ENCODE measurements around the gene CDADC1.
A peak's percentile ranks its signal among the peaks of the same experiment; 100 is the strongest.

The CDADC1 gene

DNA sequence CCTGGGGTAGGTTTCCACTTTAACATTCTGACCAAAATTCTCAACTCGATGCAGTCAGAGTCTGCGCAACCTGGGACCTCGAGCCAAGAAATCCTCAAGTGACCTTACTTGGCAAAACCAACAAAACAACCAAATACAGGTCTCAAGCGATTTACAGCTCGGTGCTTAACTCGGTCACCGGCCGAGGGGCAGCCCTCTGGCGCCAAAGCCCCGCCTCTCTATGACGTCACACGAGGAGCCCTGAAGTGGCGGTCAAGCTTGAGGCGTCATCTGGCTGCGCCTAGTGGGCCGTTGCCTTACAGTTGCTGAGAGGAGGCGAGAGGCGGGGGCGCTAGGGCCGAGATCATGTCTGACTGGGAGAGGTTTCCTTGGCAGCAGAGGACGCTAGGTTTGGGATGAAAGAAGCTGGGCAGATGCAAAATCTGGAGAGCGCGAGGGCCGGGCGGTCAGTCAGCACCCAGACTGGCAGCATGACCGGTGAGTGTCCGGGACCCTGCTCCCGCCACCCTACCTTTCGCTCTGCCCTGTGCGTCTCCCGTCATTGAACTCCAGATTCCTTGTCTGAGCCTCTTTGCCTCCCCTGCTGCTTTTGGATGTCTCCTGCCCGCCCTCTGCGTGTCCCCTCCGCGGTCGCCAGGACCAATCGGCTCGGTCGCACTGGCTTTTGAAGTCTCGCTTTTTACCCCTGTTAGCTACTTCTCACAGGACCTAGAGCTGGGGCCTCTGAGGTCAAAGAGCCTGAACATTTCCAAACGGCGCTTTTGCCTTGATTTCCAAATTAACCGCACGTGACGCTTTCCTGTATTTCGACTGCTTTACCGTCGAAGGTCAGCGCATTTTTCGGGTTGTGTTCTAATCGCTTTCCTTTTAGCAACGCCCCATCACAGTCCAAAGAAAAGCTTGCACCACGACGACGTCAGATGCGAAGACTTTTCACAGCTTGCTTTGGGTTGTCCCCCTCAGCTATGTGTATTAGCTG, at the start of gene CDADC1:
Gene CDADC1 (plus strand): TSS at position 283 of the 979 bp plus-strand sequence. CDS start 113 bp downstream, at position 396.
- H3K36me3 Mint-ChIP-seq, result no peaks in the 10 kb centered on the region
- H3K27me3 Mint-ChIP-seq, result no peaks in the 10 kb centered on the region
- peak within 1 kb of the TSS; percentile 96 for H3K27ac Mint-ChIP-seq
- H3K4me1 Mint-ChIP-seq, result peaks cover 48% of the 10 kb centered on the region
- H3K9me3 Mint-ChIP-seq, result no peaks in the 10 kb centered on the region
- peak within 1 kb of the TSS; percentile 99 for H3K4me3 Mint-ChIP-seq

DNA sequence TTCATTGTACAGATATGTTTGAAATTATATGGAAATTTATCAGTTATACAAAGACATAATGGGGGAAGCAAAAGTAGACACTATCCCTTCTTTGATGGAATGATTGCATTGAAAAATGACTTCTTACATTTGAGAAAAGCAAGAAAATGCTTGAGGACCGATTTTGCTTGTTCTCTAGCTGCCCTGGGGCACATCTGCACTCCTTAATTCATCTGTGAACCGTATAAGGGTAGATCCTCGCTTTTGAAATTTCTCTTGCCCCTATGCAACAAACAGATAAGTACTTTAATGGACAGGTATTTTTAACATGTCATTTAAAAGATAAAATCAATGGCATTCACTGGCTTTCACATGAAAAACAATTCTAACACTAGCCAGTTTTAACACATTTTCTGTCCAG, 41.1 kb upstream of the CDADC1 start:
- Mint-ChIP-seq H3K4me3 (no peak overlapping the region), H3K27ac (no peak overlapping the region), H3K36me3 (peaks cover 21% of the 10 kb centered on the region), H3K27me3 (no peaks in the 10 kb centered on the region), H3K9me3 (no peaks in the 10 kb centered on the region), H3K4me1 (no peaks in the 10 kb centered on the region)

DNA sequence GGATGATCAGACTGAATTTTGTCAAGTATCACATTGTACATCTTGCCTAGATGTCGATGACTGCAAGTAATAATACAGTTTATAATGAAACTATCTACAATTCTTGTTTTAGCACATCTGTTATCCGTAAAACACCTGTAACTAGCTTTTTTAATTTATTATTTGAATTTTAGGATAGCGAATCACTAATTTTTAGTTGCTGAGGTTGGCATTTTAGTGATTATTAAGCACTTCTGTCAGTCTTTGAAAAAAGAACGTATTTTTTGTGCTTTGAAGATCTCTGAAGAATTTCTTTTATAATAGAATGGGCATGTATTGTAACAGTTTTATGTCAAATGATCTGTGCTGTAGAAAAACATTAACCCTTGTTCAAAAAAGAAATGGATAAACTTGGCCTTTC, 39.1 kb upstream of the CDADC1 start:
- no peaks in the 10 kb centered on the region for H3K27me3 Mint-ChIP-seq
- H3K9me3 Mint-ChIP-seq, result no peaks in the 10 kb centered on the region
- H3K27ac Mint-ChIP-seq, result no peak overlapping the region
- H3K36me3 Mint-ChIP-seq, result peaks cover 17% of the 10 kb centered on the region
- no peaks in the 10 kb centered on the region for H3K4me1 Mint-ChIP-seq
- H3K4me3 Mint-ChIP-seq, result no peak overlapping the region

DNA sequence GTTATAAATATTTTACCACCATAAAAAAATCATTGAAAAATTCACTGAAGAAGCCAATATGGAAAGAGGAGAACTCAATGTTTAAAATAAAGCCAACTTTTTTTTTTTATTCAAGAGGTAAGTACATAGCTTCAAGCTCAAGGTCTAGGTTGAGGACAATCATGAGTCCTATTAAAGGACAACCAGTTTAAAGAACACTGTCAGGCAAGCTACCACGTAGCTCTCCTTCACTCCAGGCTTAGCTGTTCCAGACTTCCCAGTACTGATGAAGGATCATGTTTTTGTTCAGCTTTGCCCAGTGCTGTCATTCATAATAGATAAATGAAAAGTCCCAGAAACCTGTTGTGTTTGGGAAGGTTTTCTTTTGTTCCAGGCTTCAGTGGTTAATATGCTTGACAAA, 37.6 kb upstream of the CDADC1 start:
- H3K4me3 Mint-ChIP-seq, result no peak overlapping the region
- peaks cover 11% of the 10 kb centered on the region for H3K36me3 Mint-ChIP-seq
- no peaks in the 10 kb centered on the region for H3K27me3 Mint-ChIP-seq

DNA sequence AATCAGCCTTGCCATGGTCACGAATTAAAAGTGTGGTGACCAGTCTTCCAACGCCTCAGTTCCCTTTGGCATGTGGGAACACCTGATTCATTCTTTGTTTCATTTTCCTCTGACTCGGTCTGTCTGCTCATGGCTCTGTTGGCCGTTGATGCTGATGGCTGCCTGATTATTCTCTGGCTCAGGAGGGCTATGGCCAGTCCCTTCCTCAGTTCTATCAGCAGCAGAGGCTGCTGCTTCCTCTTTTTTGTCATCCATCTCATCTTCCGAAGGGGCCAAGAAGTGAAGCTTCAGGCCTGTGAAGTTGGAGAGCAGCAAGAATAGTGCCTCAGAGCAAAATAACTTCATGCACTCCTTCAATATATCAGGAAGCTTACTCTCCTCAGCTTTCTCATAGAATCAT, 37.1 kb upstream of the CDADC1 start:
- Mint-ChIP-seq H3K36me3 (peaks cover 8% of the 10 kb centered on the region), H3K27ac (no peak overlapping the region), H3K9me3 (no peaks in the 10 kb centered on the region), H3K4me1 (peaks cover 8% of the 10 kb centered on the region), H3K4me3 (no peak overlapping the region), H3K27me3 (no peaks in the 10 kb centered on the region)

More for the DNA sequence above, 37.6 kb upstream of the CDADC1 start:
- Mint-ChIP-seq H3K27ac (no peak overlapping the region), H3K4me1 (peaks cover 6% of the 10 kb centered on the region), H3K9me3 (no peaks in the 10 kb centered on the region)

DNA sequence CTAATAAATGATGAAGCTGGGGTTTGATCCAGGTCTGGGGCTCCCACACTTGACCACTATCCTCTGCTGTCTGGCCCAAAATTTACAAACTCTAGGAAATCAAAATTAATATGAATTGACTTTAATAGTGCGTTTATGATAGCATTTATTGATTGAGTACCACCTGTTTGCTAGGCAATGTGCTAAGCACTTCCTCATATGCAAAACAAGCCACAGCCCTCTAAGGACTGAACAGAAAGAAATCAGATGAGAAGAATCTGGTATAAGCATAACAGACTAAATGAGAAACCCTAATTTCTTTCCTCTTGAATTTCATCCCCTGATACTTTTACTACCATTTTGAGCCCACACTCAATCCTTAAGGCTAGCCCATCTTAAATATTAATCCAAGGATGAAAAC, 34.2 kb upstream of the CDADC1 start:
- Mint-ChIP-seq H3K4me1 (peaks cover 13% of the 10 kb centered on the region), H3K9me3 (no peaks in the 10 kb centered on the region), H3K36me3 (peaks cover 6% of the 10 kb centered on the region), H3K4me3 (no peak overlapping the region), H3K27ac (no peak overlapping the region), H3K27me3 (peaks cover 11% of the 10 kb centered on the region)

DNA sequence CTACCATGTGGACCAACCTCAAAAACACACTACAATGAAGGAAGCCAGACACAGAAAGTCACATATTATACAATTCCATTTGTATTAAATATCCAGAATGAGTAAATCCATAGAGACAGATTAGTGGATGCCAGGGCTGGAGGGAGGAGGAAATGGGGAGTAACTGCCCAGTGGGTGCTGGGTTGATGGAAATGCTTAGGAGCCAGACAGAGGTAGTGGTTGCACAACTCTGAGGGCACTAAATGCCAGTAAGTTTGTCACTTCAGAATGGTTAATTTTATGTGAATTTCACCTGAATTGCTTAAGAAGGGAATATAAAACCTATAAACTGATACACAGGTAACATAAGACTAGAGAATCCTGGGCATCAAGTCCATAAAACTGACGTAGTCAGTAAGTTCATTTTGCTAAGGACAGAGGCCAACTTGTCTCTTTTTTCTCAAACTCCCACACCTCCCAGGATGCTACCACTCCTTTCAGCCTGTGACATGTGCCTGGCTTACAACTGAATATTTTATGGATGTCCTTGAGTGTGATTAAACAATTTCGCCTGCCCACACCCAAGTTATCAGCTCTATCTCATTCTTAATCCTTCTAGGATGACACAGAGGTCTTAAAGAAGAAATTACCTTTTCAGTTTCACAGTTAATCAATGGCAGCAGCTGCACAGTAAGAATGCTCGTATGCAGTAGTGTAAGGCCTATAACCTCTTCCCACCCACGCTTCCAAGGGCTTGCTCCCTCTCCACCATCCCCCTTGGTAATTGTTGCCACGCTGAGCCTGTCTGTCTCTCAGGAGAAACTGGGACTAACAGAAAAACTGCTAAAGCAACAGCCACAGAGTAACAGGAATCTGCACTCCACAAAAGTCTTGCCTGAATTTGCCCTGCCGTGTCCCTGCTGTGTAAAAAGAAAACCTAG, 33.5 kb upstream of the CDADC1 start:
- no peak overlapping the region for H3K4me3 Mint-ChIP-seq
- no peaks in the 10 kb centered on the region for H3K9me3 Mint-ChIP-seq
- peaks cover 13% of the 10 kb centered on the region for H3K4me1 Mint-ChIP-seq
- peaks cover 19% of the 10 kb centered on the region for H3K27me3 Mint-ChIP-seq
- H3K27ac Mint-ChIP-seq, result no peak overlapping the region
- peaks cover 6% of the 10 kb centered on the region for H3K36me3 Mint-ChIP-seq

DNA sequence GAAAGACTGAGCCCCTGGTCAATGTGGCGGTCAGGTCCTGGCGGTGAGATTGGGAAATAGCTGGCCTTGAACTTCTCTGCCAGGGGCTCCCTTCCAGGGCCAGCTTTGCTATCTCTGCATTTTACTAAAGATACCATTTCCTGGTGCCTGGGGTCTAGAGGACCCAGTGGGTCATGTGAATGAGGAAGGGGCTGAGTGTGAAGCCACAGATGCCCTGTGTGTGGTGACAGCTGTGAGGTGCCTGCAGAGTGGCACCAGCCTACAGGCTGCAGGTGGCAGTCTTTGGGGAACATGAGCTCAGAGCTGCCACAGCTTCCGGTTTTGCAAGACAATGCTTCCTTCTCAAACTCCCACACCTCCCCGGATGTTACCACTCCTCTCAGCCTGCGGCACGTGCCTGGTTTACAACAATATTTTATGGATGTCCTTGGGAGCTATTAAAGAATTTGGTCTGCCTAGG, 32.8 kb upstream of the CDADC1 start:
- Mint-ChIP-seq H3K4me3 (no peak overlapping the region), H3K9me3 (no peaks in the 10 kb centered on the region), H3K27ac (no peak overlapping the region), H3K36me3 (peaks cover 6% of the 10 kb centered on the region), H3K4me1 (peaks cover 13% of the 10 kb centered on the region), H3K27me3 (peaks cover 24% of the 10 kb centered on the region)

DNA sequence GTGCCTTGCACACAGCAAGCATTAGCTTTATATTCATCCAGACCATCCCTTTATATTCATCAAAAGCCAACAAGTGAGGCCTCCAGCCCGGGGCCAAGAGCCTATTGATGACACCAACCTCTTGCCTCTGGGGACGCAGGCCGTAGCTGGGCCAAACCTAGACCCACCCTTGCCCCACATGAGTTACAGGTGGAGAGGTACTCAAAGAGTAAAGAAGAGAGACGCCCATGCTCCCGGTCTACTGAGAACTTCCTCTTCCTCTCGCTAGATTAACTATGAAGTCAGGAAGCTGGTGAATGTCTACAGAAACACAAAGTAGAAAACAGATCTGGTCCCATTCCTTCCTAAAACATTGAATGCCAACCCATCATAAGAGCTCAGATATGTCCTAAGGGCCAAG, 31.4 kb upstream of the CDADC1 start:
- H3K4me3 Mint-ChIP-seq, result no peak overlapping the region
- peaks cover 4% of the 10 kb centered on the region for H3K36me3 Mint-ChIP-seq
- H3K27me3 Mint-ChIP-seq, result peaks cover 26% of the 10 kb centered on the region
- no peaks in the 10 kb centered on the region for H3K9me3 Mint-ChIP-seq
- H3K4me1 Mint-ChIP-seq, result peaks cover 15% of the 10 kb centered on the region
- no peak overlapping the region for H3K27ac Mint-ChIP-seq

DNA sequence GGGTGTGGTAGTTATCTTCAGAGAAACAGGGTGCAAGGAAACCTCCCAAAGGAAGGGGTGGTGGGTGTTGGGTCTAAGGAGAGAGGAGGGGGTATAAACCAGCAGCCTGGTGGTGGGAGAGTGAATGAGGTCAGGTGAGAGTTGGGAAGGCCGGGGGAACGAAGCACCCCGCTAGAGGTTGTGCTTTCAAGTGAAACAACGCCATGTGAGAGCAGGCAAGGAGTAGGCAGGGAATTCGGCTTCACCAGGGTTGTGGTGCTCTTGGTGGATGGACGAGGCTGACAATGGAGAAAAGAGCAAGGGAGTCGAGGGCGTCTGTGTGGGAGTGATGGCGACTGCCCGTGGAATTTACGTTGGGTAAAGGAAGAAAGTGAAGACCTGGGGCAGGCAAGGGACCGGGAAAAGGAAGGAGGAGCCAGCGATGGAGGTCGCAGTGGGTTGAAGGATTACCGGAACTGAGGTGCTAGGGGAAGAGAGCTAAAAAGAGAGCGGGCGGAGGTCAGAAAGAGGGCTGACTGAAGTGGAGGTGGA, 29.7 kb upstream of the CDADC1 start:
- Mint-ChIP-seq H3K27ac (peak overlapping the region; percentile 1), H3K27me3 (peaks cover 40% of the 10 kb centered on the region), H3K36me3 (peaks cover 4% of the 10 kb centered on the region), H3K4me1 (peaks cover 21% of the 10 kb centered on the region), H3K4me3 (no peak overlapping the region), H3K9me3 (no peaks in the 10 kb centered on the region)

DNA sequence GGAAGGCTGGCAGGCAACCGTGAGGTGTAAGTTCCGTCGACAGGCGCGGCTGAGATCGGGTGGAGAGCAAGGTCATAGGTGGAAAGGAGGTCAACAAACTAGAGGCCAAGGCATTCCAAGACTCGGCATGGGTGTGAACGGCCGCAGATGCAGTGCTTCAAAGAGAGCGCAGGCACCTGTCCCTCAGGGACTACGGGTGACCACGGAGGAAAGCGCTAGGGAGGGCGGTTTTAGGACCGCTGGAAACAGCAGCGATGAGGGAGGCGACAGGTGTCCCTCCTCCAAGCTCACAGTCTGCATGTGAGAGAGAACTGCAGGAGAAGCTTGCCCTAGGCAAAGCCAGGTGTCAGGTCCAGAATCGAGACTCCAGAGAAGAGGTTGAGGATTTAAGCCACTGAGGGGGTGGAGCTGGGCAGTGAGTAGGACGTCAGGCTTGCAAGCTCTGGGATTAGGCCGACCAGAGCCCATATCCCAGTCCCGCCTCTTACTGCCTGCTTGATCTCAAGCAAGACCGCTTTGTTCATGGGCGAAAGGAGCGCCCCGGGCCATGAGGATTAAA, 29.2 kb upstream of the CDADC1 start:
- Mint-ChIP-seq H3K4me1 (peaks cover 21% of the 10 kb centered on the region), H3K36me3 (peaks cover 4% of the 10 kb centered on the region), H3K27me3 (peaks cover 40% of the 10 kb centered on the region), H3K9me3 (no peaks in the 10 kb centered on the region), H3K4me3 (peak overlapping the region; percentile 19), H3K27ac (no peak overlapping the region)

DNA sequence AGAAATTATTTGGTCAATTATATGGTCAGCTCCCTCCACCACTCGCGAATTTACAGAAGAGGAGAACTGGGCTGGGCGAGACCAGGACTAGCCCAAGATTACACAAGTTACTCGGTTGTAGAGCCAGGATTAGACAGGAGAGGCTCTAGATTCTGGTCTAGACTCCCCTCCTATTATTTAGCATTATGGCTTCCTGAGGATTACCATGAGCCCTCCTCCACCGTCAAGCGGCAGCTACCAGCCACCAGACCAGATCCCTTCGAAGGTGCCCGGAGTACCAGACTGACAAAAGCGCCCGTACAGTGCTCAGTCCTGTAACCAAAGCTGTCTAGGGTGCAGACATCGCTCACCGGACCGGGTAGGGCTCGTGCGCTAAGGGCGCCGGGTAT, 28.1 kb upstream of the CDADC1 start:
- Mint-ChIP-seq H3K27ac (no peak overlapping the region), H3K27me3 (peaks cover 40% of the 10 kb centered on the region), H3K9me3 (no peaks in the 10 kb centered on the region), H3K4me3 (peak overlapping the region; percentile 68), H3K4me1 (peaks cover 19% of the 10 kb centered on the region), H3K36me3 (peaks cover 4% of the 10 kb centered on the region)

DNA sequence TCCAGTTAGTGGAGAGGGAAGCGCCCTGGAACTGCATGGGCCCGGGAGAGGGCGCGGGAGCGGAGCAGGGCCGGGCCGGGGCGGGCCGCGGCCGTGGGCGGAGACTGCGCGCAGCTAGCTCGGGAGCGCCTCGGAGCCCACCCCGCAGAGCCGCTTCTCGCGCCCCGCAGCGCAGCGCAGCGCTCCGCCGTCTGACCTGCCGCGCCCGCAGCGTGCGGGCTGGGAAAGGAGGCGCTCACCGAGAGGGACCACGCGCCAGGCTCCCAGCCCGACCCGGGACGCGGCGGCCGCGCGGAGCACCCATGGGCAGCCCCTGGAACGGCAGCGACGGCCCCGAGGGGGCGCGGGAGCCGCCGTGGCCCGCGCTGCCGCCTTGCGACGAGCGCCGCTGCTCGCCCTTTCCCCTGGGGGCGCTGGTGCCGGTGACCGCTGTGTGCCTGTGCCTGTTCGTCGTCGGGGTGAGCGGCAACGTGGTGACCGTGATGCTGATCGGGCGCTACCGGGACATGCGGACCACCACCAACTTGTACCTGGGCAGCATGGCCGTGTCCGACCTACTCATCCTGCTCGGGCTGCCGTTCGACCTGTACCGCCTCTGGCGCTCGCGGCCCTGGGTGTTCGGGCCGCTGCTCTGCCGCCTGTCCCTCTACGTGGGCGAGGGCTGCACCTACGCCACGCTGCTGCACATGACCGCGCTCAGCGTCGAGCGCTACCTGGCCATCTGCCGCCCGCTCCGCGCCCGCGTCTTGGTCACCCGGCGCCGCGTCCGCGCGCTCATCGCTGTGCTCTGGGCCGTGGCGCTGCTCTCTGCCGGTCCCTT, 27.5 kb upstream of the CDADC1 start, which contains the start of gene MLNR:
Gene MLNR (plus strand): TSS at position 303 of the 820 bp plus-strand sequence. CDS start 0 bp downstream, at position 303.
- peaks cover 4% of the 10 kb centered on the region for H3K36me3 Mint-ChIP-seq
- no peaks in the 10 kb centered on the region for H3K9me3 Mint-ChIP-seq
- peaks cover 40% of the 10 kb centered on the region for H3K27me3 Mint-ChIP-seq
- peak within 1 kb of the TSS; percentile 74 for H3K4me3 Mint-ChIP-seq
- no peak within 1 kb of the TSS for H3K27ac Mint-ChIP-seq
- peaks cover 13% of the 10 kb centered on the region for H3K4me1 Mint-ChIP-seq

DNA sequence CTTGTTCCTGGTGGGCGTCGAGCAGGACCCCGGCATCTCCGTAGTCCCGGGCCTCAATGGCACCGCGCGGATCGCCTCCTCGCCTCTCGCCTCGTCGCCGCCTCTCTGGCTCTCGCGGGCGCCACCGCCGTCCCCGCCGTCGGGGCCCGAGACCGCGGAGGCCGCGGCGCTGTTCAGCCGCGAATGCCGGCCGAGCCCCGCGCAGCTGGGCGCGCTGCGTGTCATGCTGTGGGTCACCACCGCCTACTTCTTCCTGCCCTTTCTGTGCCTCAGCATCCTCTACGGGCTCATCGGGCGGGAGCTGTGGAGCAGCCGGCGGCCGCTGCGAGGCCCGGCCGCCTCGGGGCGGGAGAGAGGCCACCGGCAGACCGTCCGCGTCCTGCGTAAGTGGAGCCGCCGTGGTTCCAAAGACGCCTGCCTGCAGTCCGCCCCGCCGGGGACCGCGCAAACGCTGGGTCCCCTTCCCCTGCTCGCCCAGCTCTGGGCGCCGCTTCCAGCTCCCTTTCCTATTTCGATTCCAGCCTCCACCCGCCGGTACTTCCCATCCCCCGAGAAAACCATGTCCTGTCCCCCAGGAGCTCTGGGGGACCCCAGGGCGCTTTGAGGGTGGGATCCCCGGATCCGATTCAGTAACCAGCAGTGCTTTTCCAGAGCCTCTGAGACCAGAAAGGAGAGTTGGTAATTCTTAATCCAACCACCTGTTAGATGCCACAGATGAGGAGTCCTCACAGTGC, 26.7 kb upstream of the CDADC1 start:
- no peak overlapping the region for H3K27ac Mint-ChIP-seq
- no peaks in the 10 kb centered on the region for H3K9me3 Mint-ChIP-seq
- H3K4me3 Mint-ChIP-seq, result peak overlapping the region; percentile 74
- H3K27me3 Mint-ChIP-seq, result peaks cover 40% of the 10 kb centered on the region
- H3K36me3 Mint-ChIP-seq, result peaks cover 4% of the 10 kb centered on the region
- peaks cover 13% of the 10 kb centered on the region for H3K4me1 Mint-ChIP-seq
